Endothelial cell of umbilical vein (primary cell): ENCODE results near the gene P2RY8. TPM values are rescaled to one million over a fixed set of nuclear protein-coding genes. Genes with fewer than 3 reads are reported as not detected.

ENCODE experiments used
- BruUV-seq: library from RNA; stranded (reverse); fragments of 400-500 nt; replicated peaks from 2 replicates; lab custom pipeline; 2021; lab: Mats Ljungman, UMichigan
- CTCF ChIA-PET: fragments of 300-600, 350-600 bp; sonication (Branson Sonifier 250); formaldehyde crosslinking; loops from one replicate; lab custom pipeline; 2021; ENCODE audit warnings: antibody characterized with exemption, inconsistent platforms; lab: Charles Lee
- POLR2A ChIA-PET: fragments of 300-600, 350-600 bp; sonication (Branson Sonifier 250); formaldehyde crosslinking; loops from one replicate; lab custom pipeline; 2021; ENCODE audit warnings: antibody characterized with exemption, inconsistent platforms; lab: Charles Lee
- DNase-seq: peaks from one replicate; pipeline ENCODE4 v3.0.0-alpha.2; 2011; ENCODE audit warnings: low read depth, low spot score
- FAIRE-seq: peaks from 2 replicates; lab custom pipeline; 2011; peaks lifted over from hg19 to GRCh38; lab: Jason Lieb, UNC
- H2AFZ ChIP-seq: 2 replicates; pipeline ENCODE4 v1.6.0; 2012; ENCODE audit warnings: low read depth, low read length, control low read depth, inconsistent platforms
- H3K27ac ChIP-seq: 2 replicates; pipeline ENCODE4 v1.5.1; 2011; ENCODE audit warnings: low read depth, mild to moderate bottlenecking, control low read depth, low read length, moderate library complexity; ENCODE audit not compliant: insufficient read depth
- H3K27me3 ChIP-seq, 2 experiments: 2 replicates each; pipeline versions ENCODE4 v1.6.0 to v1.6.1; 2011; ENCODE audit warnings: low read length in 2 of 2, mixed read lengths in 1 of 2; ENCODE audit not compliant: control insufficient read depth in 2 of 2, insufficient read depth in 2 of 2
- H3K36me3 ChIP-seq, 2 experiments: 2 replicates in 1 of 2; 3 replicates in 1 of 2; pipeline ENCODE4 v1.5.1; 2011; ENCODE audit warnings: low read length in 2 of 2, mild to moderate bottlenecking in 1 of 2, moderate library complexity in 1 of 2; ENCODE audit not compliant: control insufficient read depth in 2 of 2, insufficient read depth in 2 of 2; ENCODE audit errors: extremely low read depth in 1 of 2
- H3K4me1 ChIP-seq: 3 replicates; pipeline ENCODE4 v1.5.1; 2011; ENCODE audit warnings: mild to moderate bottlenecking, low read length; ENCODE audit not compliant: control insufficient read depth, insufficient read depth; ENCODE audit errors: extremely low read depth
- H3K4me2 ChIP-seq: 2 replicates; pipeline ENCODE4 v1.6.1; 2011; ENCODE audit warnings: low read length, control low read depth, mixed read lengths; ENCODE audit not compliant: insufficient read depth
- H3K4me3 ChIP-seq, 3 experiments: fragments of 200-600 bp in 1 of 3; sonication (generic), shearing (Covaris generic) in 1 of 3; replicated peaks in 1 of 3; 2 replicates each; pipeline ENCODE4 v1.5.1; 2011 to 2016; ENCODE audit warnings: control low read depth in 3 of 3, low read length in 3 of 3, mild to moderate bottlenecking in 2 of 3, inconsistent platforms in 1 of 3, low read depth in 1 of 3, moderate library complexity in 1 of 3; ENCODE audit not compliant: insufficient read depth in 1 of 3
- H3K79me2 ChIP-seq: 2 replicates; pipeline ENCODE4 v1.6.0; 2012; ENCODE audit warnings: low read length, inconsistent platforms; ENCODE audit not compliant: control insufficient read depth, insufficient read depth
- H3K9ac ChIP-seq: replicated peaks from 2 replicates; pipeline ENCODE3; 2011; ENCODE audit warnings: low read length, control low read depth; ENCODE audit not compliant: insufficient read depth; ENCODE audit errors: extremely low read depth
- H3K9me1 ChIP-seq: replicated peaks from 3 replicates; pipeline ENCODE4 v1.6.0; 2011; ENCODE audit warnings: mild to moderate bottlenecking, low read length; ENCODE audit not compliant: control insufficient read depth, insufficient read depth; ENCODE audit errors: extremely low read depth
- H3K9me3 ChIP-seq: replicated peaks from 2 replicates; pipeline ENCODE4 v1.5.1; 2012; ENCODE audit warnings: low read length, inconsistent platforms; ENCODE audit not compliant: control insufficient read depth, insufficient read depth
- H4K20me1 ChIP-seq: replicated peaks from 2 replicates; pipeline ENCODE3; 2011; ENCODE audit warnings: mild to moderate bottlenecking, low read length; ENCODE audit not compliant: control insufficient read depth, insufficient read depth; ENCODE audit errors: extremely low read depth
- CTCF ChIP-seq, 2 donors: IDR thresholded peaks; 1 replicate in 1 of 2; 2 replicates in 1 of 2; pipeline ENCODE4 v1.5.1; 2011; ENCODE audit warnings: low read length in 2 of 2, mild to moderate bottlenecking in 2 of 2, moderate library complexity in 2 of 2, control low read depth in 1 of 2, inconsistent platforms in 1 of 2, low read depth in 1 of 2; ENCODE audit not compliant: insufficient read depth in 1 of 2; ENCODE audit errors: extremely low read depth in 1 of 2
- EZH2 ChIP-seq: IDR thresholded peaks from 2 replicates; pipeline ENCODE4 v1.6.1; 2012; ENCODE audit warnings: borderline replicate concordance, low read depth, mild to moderate bottlenecking, moderate library complexity, low read length, inconsistent platforms; ENCODE audit not compliant: severe bottlenecking
- FOS ChIP-seq: IDR thresholded peaks from 2 replicates; pipeline ENCODE4 v1.6.1; 2011; ENCODE audit warnings: mild to moderate bottlenecking, low read length, moderate library complexity, borderline replicate concordance; ENCODE audit not compliant: insufficient read depth
- GATA2 ChIP-seq: IDR thresholded peaks from 2 replicates; pipeline ENCODE4 v1.7.0; 2011; ENCODE audit warnings: low read depth, mild to moderate bottlenecking, moderate library complexity, mixed read lengths, low read length; ENCODE audit not compliant: insufficient read length, insufficient read depth
- JUN ChIP-seq: IDR thresholded peaks from 2 replicates; pipeline ENCODE4 v1.6.1; 2011; ENCODE audit warnings: borderline replicate concordance, low read depth; ENCODE audit not compliant: insufficient read length, insufficient read depth
- MAX ChIP-seq: IDR thresholded peaks from 2 replicates; pipeline ENCODE4 v1.6.1; 2011; ENCODE audit not compliant: insufficient read depth, insufficient read length
- MYC ChIP-seq: IDR thresholded peaks from one replicate; pipeline ENCODE4 v1.6.1; 2011; ENCODE audit warnings: mild to moderate bottlenecking, low read depth, low read length
- POLR2A ChIP-seq: IDR thresholded peaks from 2 replicates; pipeline ENCODE4 v1.6.1; 2012; ENCODE audit warnings: low read depth, mild to moderate bottlenecking, control low read depth, low read length
- POLR2AphosphoS5 ChIP-seq: IDR thresholded peaks from 2 replicates; pipeline ENCODE4 v1.6.1; 2012; ENCODE audit warnings: low read depth, mild to moderate bottlenecking, control low read depth, low read length, moderate library complexity; ENCODE audit not compliant: insufficient read depth
- dilution Hi-C: fragments of 300-500 bp; cut with MboI; formaldehyde crosslinking; loops from one replicate; pipeline ENCODE4 v1.15.0; 2019; ENCODE audit warnings: low sequenced_read_pairs; ENCODE audit not compliant: extremely low pct_ligation_motif_present
- intact Hi-C: fragments of 100-400 bp; cut with micrococcal nuclease; formaldehyde crosslinking; loops from one replicate; pipeline ENCODE4 v1.10.0; 2022
- polyA plus RNA-seq, 4 experiments: library from polyadenylated mRNA; depleted of rRNA in 3 of 4; stranded (reverse) in 3 of 4; unstranded in 1 of 4; fragments of >200 nt; gene quantifications; 2 replicates each; pipeline versions ENCODE4 v1.2.1 to v1.2.3, GENCODE V29; 2011 to 2012; ENCODE audit warnings: missing spikeins in 1 of 4
- total RNA-seq: library from RNA; stranded (reverse); gene quantifications from 2 replicates; pipeline ENCODE4 v1.2.3, GENCODE V29; 2021

P2RY8 gene
- total and polyA plus RNA-seq, 2 donors (not counting 3 experiments of a cell fraction or from before 2014, with no cell fraction given) = not detected

GRCh38 chrX:1578511-1579173, 41.7 kb upstream of the P2RY8 start:
- FAIRE-seq (no peak), DNase-seq (no peak)
- Histone ChIP-seq H3K27ac (no peak overlapping the region), H3K27me3 (no peaks in the 10 kb centered on the region), H3K36me3 (no peaks in the 10 kb centered on the region), H2AFZ (no peak overlapping the region), H3K9me1 (no peaks in the 10 kb centered on the region), H3K9ac (no peak overlapping the region), H3K4me2 (no peak overlapping the region), H3K9me3 (no peaks in the 10 kb centered on the region), H3K4me3 (no peak overlapping the region), H4K20me1 (no peaks in the 10 kb centered on the region), H3K79me2 (no peaks in the 10 kb centered on the region), H3K4me1 (no peaks in the 10 kb centered on the region)
- TF ChIP-seq EZH2 (no peak), POLR2A (no peak), MYC (no peak), MAX (no peak), POLR2AphosphoS5 (no peak), JUN (no peak), GATA2 (no peak), CTCF (IDR thresholded peaks at IDR 0.05; ENCODE audit: extremely low read depth in 1 of 2, insufficient read depth in 1 of 2, low read depth in 1 of 2, low read length in 2 of 2) (no peak), FOS (no peak)
- CTCF ChIA-PET = no interaction called here
- POLR2A ChIA-PET = no interaction called here
- BruUV-seq = no TSS peak
- dilution Hi-C loops (no loop called here), intact Hi-C loops (no loop called here)
